GM19397 (cell line): Measurements from ENCODE around the gene TRMT112.

Source experiments
- ATAC-seq: cut with Tn5 transposase; IDR thresholded peaks from one replicate; pipeline ENCODE4 v1.9.1; 2021; ENCODE audit warnings: mild to moderate bottlenecking, moderate library complexity; ENCODE audit not compliant: unreplicated experiment

TRMT112 gene

DNA sequence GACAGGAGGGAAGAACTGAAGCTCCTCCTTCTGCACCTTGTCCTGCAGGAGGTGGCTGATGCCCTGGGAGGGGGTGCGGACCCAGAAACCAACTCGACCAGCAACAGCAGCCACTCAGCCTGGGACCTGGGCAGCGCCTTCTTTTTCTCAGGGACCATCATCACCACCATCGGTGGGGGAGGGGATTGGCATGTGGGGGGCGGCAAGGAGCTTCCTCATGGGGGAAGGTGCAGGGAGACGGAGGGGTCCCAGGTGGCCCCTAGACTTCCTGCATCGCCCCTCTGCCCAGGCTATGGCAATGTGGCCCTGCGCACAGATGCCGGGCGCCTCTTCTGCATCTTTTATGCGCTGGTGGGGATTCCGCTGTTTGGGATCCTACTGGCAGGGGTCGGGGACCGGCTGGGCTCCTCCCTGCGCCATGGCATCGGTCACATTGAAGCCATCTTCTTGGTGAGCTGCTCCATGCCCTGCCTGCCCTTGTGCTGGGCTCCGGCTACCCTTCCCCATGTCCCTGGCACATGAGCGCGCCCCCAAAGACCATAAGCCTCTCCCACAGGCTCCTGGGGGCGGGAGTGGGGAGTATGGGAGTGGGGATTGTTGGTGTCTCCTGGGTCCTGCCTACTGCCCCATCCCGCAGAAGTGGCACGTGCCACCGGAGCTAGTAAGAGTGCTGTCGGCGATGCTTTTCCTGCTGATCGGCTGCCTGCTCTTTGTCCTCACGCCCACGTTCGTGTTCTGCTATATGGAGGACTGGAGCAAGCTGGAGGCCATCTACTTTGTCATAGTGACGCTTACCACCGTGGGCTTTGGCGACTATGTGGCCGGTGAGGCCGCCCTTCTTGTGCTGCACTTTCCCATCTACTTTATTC, 20.3 kb downstream of the TRMT112 start:
- no peak for ATAC-seq

DNA sequence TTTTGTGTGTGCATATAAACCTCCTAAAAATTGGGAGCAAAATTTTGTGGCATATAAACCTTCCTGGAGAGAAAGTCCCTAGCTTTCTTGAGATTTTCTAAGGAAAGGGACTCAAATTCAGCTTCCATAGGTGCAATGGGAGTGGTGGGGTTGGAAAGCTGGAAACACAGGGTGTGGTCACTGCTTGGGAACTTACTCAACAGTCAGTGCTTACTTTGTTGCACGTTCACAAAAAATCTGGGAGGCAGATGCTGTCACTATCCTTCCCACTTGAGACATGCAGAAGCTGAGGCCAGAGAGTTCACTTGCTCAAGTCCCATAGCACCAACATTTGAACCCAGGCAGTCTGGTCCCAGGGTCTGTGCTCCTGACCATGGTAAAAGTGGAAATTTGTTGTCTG, 21.1 kb downstream of the TRMT112 start:
- ATAC-seq, result no peak

DNA sequence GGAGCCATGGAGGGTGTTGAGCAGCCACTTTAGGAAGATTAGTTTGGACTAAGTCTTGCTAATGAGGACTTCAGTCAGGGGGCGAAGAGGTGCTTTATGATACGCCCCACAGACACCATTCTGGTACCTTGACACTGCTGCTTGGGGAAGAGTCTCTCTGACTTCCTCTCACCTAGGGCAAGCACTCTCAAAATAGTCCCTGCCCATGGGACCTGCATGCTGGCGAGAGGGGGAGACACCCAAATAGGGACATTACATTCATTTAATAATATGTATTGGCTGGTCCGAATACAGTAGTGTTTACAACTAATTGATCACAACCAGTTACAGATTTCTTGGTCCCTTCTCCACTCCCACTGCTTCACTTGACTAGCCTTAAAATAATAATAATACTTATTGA, 21.6 kb downstream of the TRMT112 start:
- no peak for ATAC-seq

DNA sequence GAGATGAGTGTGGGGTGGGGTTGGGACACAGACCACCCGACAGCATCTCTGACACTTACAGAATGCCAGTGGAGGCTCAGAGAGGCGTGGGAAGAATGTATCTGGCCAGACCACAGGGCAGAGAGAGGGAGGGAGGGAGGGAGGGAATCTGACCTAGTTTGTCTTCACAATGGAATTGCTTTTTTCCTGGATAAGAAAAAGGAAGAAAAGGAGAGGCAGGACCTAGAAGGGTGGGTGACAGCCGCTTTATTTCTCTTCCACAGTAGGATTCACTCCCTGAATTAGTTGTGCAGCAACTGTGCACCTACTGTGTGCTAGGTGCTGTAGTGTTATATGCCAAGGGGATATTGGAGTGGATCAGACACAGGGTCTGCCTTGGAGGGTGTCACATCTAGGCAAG, 22.6 kb downstream of the TRMT112 start:
- no peak for ATAC-seq

DNA sequence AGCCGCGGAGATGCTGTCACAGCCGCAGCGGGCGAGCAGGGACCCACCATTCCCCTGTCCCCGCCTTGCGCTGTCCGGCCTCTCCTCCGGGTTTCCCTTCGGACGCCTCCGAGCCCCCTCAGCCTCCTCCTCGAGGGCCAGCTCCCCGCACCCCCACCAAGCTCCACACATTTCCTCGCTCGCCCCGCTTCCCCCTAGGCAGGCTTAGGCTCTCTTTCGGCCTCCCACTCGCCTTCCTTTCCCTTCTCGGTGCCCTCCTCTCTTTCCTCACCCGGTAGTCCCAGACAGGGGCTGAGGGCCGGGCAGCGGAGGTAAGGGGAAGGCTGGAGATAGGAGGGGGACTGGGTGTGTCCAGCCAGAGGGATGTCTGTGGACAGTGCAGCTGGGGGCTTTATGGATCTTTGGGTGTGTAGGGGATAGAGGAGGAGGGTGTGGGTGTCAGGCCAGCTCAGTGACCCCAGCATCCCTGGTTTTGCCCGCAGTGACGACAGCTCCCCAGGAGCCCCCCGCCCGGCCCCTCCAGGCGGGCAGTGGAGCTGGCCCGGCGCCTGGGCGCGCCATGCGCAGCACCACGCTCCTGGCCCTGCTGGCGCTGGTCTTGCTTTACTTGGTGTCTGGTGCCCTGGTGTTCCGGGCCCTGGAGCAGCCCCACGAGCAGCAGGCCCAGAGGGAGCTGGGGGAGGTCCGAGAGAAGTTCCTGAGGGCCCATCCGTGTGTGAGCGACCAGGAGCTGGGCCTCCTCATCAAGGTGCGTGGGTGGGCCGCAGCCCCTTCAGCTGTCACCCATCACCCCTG, 24.7 kb downstream of the TRMT112 start:
- ATAC-seq, result no peak

DNA sequence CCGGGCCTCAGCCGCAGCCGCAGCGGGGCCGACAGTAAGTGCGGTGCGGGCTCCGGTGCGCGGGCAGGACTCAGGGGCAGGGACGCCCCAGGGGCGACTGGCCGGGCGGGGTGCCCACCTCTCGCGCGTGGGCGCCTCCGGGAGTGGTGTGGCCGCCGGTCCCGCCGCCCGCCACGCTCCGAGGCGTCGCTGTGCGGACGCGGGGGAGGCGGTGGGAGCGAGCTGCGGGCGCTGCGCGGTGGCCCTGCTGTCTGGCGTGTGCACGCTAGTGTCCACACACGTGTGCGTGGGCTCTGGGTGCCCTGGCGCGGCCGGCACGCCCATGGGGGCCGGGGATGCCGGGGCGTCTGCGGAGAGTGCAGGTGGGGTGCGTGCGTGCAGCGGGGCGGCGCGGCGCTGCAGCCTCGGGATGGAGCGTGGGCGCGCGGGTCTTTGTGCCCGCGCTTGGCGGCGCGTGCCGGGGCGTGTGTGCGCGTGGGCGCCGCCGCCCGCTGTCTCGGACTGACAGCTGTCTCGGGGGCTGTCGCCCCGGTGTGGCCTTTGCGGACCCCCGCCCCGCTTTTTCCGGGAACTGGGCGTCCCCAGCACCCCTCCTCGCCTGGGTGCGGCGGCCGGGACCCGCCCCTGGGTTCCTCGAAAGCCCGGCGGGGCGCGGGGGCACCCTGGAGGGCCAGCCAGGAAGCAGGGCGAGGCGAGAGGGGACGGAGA, 25.5 kb downstream of the TRMT112 start:
- ATAC-seq, result no peak

DNA sequence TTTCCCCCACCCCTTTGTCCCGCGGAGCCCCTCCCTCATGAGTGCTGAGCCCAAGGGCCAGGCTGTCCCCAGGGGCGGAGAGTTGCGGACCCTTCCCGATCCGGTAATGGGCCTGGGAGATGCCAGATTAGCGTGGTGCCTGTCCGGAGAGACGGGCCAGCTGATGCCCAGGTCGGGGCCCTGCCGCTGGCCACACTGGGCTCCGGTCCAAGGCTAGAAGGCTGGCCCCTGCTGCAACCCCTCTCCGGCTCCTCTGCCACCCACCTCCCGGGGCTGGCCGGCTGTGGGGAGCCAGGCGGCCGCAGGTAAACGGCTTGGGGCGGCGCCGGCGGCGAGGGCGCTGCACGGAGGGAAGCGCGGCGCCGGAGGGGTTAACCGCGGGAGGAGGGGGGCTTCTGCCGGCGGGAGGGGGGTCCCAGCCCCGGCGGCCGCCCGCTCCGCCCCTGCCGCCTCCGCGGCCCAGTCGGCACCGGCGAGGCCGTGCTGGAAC, 26.1 kb downstream of the TRMT112 start, which contains the start of gene KCNK4:
Gene KCNK4, plus strand, starts transcription at position 41 of the 490 bp plus-strand sequence. CDS start 1,717 bp downstream, outside the sequence.
- ATAC-seq, result no peak

DNA sequence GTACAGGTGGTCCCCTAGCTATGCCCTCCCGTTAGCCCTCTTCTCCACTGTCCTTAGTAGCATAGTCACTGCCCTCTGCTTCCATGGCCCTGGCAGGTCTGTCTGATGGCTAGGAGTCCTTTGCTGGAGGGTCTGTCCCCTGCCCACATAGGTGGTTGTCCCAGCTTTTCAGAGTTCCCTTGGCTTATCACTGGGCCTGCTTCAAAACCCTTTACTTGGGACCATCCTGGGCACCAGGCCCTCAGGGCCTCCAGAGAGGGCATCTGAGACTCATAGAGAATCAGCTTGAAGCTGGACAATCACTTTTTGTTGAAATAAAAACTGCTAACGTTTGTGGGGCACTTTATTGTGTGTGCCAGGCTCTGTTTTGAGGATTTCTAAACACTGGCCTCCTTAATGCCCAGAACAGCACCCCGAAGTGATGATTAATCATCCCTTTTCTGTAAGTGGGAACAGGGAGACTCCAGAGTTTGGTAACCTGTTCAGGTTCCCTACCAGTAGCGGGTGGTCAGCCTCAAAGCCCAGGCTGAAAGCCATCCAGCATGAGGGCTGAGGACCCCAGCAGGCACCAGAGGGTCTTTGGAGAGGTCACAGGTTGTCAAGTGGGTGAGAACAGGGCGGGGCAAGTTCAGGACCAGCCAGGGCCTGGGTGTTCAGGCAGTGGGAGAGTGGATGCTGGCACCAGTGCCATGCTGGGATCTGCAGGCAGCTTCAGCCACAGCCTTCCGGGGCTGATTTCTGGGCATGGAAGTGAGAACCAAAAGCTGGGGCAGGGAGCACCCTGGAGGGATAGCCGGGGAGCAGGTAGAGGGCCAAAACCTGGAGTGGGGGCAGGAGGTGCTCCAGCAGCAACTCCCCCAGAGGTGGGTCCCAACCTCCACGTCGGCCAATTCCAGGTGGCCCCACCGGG, 26.8 kb downstream of the TRMT112 start:
- no peak for ATAC-seq

DNA sequence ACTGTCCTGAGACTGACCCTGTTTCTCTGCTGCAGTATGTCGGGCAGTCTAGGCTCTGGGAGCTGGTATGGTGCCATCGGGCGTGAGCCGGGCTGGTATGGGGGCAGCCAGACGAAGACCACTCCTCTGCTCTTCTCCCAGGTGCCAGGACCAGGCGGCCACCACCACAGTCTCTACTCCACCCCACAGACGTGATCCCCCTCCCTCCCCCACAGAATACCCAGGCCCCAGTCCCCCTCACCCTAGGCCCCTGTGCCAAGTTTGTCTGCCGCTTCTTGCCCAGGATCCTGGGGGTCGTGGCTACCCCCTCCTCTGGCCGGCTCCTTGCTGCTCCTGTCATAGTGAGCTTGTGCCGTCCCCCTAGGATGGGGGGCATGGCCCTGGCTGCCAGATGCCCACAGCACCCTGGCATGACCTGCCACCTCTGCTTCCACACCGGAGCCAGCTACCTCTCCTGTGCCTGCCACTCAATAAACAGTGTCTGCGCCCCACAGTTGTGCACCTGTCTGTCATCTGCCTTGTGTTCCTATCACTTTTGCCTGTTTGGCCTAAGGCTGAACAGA, 28.3 kb downstream of the TRMT112 start:
- ATAC-seq, result no peak

DNA sequence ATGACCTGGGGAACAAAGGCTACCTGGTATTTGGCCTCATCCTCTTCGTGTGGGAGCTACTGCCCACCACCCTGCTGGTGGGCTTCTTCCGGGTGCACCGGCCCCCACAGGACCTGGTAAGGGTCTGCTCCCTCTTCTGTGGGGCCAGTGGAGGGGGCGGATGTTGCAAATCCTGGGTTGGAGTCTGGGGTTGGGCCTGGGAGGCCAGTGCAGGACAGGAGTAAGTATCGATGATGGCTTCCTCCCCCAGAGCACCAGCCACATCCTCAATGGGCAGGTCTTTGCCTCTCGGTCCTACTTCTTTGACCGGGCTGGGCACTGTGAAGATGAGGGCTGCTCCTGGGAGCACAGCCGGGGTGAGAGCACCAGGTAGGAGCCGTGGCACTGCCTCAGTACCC, 29.0 kb downstream of the TRMT112 start:
- ATAC-seq, result no peak

DNA sequence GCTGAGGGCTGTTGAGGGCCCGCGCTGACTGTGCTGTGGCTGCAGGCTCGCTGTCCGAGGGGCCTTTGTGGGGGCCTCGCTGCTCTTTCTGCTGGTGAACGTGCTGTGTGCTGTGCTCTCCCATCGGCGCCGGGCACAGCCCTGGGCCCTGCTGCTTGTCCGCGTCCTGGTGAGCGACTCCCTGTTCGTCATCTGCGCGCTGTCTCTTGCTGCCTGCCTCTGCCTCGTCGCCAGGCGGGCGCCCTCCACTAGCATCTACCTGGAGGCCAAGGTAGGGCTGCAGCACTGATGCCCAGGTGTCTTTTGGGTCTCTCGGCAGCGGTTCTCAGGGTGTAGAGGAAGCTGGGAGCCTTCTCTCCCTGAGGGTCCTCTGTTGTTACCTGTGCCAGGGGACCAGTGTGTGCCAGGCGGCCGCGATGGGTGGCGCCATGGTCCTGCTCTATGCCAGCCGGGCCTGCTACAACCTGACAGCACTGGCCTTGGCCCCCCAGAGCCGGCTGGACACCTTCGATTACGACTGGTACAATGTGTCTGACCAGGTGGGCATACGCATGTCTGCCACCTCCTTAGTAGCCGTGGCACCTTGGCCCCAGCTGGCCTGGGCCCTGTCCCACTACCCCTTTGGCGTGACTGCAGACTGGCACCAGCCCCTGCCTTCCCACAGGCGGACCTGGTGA, 29.5 kb downstream of the TRMT112 start:
- no peak for ATAC-seq

DNA sequence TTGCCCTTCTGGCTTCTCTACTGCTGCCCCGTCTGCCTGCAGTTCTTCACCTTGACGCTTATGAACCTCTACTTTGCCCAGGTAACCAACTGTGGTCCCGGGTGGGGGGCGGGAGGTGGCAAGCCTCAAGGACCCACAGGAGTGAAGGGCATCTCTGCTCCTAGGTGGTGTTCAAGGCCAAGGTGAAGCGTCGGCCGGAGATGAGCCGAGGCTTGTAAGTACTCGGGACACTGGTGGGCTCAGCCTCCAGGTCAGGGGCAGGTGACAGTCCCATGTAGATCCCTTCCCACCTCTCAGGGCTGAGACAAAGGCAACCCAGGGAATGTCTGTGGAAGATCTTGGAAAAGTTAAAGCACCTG, 30.6 kb downstream of the TRMT112 start:
- no peak for ATAC-seq

DNA sequence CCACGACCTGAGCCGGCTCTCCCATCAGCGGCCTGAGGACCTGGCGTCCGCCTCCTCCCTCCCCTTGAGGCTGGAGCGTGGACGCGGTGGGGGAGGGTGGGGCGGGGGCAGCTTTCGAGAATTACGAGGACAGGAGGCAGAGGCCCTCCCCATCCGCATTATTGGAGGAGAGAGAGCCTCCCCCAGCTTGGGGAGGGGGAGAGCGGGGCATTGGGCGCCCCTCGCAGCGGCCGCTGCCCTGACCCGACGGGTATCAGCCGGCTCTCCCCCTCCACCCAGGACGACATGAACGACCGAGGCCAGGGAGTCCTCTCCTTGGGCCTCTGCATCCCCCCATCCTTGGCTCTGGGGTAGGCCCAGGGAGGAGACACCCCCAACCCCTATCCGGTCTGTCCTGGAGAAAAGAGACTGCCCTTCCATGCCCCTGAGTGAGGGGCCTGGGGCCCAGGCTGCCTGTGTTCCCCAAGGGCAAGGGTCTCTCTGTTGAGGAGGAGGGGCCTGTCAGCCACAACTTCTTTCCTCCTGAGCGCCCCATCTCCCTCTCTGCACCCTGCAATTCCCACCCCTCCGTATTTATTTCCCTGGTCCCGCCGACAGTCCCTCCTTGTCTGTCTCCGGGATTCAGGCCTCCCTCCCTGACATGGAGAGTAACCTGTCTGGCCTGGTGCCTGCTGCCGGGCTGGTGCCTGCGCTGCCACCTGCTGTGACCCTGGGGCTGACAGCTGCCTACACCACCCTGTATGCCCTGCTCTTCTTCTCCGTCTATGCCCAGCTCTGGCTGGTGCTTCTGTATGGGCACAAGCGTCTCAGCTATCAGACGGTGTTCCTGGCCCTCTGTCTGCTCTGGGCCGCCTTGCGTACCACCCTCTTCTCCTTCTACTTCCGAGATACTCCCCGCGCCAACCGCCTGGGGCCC, 31.2 kb downstream of the TRMT112 start:
- no peak for ATAC-seq

DNA sequence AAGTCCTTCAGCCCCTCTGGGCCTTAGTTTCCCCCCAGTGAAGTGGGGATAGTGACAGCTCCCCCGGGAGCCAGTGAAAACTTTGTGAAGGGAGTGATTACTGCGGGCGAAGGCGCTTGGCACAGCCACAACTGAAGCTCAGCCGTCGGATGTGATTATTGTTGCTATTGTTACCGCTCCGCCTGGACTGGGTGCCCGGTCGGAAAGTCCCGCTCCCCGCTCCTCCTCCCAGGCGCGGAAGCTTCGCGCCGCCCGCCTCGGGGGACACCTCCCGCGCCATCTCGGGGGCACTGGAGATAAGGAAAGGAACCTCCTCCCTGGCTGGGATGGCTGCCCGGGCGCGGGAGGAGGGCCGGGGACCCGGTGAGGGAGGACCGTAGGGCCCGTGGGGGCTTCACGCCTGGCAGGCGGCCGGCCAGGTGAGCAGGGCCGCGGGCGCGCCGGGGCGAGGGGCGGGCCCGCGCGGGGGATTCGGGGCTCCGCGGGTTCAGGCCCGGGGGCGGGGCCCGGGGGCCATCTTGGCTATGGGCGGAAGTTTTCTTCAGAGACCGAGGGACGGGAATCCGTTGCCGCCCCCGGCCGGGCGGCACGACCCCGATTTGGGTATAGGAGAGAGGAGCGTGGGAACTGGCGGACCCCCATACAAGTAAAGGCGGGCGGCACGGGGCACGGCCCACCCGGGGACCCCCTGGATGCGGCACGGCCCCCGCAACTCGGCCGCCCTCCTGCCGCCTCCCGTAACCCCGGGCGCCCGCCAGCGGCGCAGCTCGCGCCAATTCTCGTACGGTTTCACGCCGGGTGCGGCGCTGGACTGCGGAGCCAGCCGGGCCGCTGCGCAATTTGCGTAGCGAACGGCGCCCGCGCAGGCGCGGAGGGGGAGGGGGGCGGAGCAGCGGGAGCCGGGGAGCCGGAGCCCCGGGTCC, 32.1 kb downstream of the TRMT112 start, which contains the start of gene GPR137:
Gene GPR137, plus strand, starts transcription at position 887 of the 923 bp plus-strand sequence. CDS start 677 bp downstream, outside the sequence.
- peak; percentile 56 for ATAC-seq

DNA sequence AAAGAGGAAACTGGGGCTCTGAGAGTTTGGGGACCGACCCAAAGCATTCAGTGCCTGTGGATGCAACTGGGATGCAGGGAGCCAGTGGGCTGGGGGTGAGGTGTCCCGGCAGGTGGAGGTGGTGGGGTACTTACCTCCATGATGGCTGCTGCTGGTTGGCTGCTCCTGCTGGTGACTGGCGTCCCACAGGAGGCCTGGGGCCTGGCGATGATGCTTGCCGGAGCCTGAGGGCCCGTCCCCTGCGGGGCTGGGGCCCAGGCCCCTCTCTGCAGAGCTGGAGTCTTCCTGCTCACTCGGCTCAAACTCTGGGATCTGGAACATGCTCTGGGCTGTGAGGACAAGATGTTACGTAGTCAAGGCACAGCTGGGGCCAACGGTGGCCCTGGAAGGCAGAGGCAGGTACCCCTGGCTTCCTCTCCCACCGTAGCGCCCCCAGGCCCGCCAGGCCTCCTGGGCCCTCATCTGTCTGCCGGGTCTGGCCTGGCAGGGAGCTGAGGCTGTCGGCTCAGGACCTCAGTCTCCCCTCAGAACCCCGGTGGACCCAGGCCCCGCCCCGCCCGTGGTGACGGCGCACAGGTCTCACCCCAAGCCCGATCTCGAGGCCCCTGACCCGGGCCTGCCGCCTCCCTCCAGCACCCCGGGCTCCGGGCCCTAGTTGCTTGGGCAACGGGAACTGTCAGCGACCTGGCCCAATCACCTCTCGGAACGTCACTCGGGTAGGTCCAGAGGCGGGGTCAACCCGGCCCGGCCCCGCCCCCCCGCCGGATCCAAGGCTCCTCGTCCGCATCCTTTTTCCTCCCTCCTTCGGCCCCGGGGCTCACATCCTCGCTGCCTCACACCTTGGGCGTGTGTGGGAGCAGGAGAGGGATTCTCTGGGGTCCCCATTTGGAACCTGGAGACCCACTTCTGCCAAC, 33.1 kb downstream of the TRMT112 start, which contains the start of gene BAD:
Gene BAD, minus strand, starts transcription at position 618 of the 914 bp plus-strand sequence. Its CDS starts 297 bp downstream, at position 321.
- ATAC-seq, result peak; percentile 66

DNA sequence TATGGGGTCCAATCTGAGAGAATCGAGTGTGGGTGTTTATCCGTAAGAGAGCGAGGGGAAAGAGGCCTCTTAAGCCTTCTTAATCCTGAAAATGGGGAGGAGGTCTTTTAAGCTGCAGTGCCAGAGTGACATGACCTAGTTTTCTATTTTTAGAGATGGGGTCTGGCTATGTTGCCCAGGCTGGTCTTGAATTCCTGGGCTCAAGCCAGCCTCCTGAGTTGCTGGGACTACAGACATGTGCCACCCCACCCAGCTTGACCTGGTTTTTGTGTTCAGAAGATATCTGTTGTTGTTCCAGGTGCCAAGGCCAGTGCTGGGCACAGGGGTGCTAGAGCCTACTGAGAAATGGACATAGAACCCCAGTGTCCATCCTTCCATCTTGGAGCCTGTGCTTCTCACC, 34.3 kb downstream of the TRMT112 start:
- ATAC-seq, result no peak
